Measurements from ENCODE around the gene VPS13C.
A peak's percentile ranks its signal among the peaks of the same experiment; 100 is the strongest.
"Not testable (repeated sequence)": the region's sequence is repeated elsewhere in the genome, so short reads cannot be mapped to it uniquely, and the experiment has no call there.

The VPS13C gene

DNA sequence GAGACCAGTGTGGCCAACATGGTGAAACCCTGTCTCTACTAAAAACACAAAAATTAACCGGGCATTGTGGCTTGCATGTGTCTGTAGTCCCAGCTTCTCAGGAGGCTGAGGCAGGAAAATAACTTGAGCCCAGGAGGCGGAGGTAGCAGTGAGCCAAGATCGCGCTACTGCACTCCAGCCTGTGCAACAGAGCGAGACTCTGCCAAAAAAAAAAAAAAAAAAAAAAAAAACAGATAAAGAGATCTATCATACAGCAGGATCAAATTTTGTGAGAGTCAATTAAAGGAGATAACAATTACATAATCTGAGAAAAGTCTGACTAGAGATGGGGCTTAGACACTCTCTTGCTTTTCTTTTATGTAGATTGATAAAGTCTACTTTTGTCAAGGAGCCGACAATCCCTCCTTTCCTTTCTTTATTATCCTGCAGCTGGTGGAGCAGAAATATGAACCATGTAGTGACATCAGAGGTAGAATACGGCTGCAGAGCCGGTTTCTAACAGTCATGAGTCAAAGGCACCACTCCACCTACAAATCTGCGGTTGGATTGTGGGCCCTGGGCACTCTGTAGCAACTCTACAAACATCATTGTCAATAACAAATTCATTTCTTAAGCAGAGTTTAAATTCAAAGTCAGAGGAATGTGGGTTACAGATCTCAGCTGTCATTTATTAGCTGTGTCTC lies 15.5 kb upstream of the VPS13C start:
- peak; percentile 58 for DNase-seq

DNA sequence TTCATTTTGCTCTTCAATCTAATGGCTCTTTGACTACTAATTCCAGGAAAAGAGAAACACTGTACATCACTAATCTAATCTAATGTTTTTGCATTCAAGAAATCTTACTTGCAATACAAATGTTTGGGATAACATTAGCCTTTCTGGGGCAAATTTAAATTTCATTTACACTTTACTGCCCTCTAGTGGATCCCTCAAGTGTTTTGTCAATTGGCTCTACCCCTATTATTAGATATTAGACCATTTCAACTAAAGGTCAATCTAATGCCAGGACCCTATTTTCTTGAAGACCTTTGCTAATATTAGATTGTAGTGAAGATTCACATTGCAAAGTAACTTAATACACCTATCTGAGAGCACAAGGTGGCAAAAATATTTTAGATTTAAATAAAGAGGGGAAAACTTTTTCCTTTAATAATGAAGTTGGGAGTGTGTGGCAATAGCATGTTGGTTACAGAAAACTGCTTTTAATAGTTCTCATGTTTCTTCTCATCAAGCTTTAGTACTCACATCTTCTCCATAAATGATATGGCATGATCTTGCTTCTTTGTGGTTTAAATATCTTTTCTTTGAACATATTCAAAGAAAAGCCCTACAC lies 11.6 kb upstream of the VPS13C start:
- no peak for DNase-seq

DNA sequence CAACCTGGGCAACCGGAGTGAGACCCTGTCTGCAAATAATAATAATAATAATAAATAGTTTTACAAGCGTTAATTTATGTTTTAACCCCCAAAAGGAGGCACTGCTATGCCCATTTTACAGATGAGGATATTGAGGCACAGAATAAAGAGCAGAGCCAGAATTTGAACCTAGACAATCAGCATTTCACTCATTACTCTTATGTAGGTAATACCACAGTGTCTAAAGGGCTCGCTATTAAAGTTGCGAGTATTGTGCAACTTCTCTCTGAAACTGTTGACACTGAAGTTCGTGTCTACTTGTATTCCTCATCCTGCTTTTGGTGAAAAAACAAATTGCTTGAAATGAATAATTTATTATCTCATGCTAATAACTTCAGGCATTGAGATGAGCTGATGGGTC lies 9.3 kb upstream of the VPS13C start:
- DNase-seq, result no peak

DNA sequence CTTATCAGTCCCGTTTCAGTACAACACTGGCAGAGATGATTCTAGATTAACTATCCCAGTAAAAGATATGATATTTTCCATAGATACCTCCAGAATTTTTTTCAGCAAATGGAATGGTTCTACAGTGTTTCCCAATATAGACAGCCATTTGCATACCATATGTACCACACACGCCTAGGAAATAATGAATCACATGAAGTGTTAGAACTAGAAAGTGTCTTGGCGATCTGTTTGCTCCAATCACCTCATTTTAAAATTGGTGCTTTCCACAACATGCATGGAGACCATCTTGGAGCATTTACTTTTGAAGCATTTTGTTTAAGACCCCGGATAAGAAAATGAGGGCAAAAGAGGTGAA lies 8.5 kb upstream of the VPS13C start:
- peak; percentile 55 for DNase-seq

DNA sequence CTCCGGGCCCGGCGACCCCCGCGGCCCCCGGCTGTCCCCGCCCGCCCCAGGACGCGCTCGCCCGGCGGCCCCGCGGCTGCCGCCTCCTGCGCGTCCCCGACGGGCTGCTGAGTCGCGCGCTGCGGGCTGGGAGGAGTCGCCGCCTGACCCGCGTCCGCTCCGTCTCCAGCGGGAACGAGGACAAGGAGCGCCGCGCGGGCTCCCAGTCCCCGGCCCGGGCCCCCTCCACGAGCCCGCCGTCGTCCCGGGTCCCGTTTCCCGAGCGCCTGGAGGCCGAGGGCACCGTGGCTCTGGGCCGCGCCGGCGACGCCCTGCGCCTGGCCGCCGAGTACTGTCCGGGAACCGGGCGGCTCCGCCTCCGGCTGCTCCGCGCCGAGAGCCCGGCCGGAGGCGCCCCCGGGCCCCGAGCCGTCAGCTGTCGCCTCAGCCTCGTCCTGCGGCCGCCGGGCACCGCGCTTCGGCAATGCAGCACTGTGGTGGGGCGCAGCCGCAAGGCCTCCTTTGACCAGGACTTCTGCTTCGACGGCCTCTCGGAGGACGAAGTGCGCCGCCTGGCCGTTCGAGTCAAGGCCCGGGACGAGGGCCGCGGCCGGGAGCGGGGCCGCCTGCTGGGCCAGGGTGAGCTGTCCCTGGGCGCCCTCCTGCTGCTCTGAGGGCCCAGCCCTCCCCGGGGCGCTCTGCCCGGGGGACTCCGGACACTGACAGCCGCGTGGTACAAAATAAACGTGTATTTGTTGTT lies 8.0 kb upstream of the VPS13C start:
- no peak for DNase-seq

DNA sequence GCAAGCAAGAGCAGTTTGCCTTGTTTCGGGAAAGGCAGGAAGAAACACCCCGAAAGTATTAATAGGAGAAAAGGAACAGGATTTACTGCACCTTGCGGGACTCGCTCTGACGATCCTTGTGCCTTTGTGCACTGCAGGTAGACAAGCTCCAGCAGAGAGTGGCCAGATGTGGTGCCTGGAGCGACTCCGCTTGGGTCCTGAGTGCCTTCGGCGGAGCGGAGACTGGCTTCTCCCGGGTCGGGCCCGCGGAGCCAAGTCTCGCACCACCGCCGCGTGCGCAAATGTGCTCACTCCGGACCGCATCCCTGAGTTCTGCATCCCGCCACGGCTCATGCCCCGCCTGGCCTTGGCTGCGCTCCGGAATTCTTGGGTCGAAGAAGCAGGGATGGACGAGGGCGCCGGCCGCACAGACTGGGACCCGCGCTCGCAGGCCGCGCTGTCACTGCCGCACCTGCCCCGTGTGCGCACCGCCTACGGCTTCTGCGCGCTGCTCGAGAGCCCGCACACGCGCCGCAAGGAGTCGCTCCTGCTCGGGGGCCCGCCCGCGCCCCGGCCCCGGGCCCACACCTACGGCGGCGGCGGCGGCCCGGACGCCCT lies 7.3 kb upstream of the VPS13C start:
- DNase-seq, result no peak

DNA sequence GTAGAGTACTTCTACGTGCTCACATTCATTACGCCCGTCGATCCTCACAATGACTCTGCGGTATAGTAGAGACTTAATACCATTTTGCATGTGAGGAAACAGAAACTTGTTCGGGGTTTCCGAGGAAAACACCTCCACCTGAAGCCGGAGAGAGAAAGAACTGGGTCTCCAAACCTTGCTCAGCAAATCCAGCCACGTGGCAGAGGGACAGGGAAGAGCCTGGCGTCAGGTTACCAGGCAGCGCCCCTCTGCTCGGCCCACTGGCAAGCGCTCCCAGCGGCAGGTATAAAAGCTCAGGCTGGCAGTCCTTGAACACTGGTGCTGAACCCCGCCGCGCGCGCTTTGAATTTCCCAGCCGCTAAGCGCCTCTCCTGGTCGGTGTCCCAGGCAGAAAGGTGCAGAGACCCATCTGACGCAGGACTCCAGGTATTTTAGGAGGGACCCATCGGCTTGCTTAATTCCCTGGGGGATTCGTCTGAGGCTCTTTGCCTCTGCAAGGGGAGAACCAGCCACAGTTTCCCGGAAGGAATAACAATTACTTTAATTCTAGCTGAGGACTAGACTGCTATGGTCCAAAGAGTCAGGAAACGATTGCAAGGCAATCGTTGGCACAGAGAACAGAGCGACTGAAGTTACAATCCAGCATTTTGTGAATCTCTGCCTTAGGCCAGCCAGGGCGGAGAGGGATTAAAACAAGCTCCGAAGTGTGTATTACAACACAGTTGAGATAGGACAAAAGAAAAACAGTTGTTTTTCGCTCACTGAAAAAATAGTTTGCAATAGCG lies 6.6 kb upstream of the VPS13C start, which contains the start of gene C2CD4A:
Gene C2CD4A (plus strand): TSS at position 315 of the 785 bp plus-strand sequence. CDS start 637 bp downstream, outside the sequence.
- DNase-seq, result peak; percentile 28

DNA sequence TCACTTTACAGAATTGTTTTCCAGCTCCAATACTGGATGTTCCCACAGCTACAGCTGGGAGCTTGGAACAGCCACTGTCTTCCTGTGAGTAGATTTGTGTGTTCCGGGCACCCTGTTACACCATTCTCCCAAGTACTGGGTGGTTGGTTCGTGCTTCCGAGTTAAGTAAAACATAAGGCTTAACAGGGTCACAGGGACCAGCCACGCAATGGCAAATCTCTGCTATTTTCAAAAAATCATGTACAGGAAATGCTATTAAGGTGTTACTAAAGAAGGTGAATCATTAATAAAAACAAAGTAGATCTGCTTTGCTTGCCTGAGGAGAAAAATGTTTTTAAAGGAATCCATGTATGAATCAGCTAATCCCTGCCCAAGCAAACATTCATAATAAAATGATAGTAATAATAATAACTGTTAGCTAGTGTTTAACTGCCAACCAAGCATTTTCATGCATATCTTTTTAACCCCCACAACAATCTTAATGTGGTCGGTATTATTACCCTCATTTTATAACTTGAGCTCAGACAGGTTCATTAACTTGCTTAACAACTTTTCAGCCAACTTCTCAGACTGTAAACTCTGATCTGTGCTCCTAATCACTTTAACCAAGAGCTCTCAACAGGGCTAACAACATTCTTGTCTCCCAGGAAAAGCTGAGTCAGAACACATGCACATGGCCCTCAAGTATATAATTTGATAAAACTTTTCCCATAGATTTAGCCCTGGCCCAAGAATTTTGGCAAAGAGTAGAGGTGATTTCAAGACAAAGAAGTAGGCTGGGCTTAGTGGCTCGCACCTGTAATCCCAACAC lies 3.8 kb upstream of the VPS13C start:
- no peak for DNase-seq

DNA sequence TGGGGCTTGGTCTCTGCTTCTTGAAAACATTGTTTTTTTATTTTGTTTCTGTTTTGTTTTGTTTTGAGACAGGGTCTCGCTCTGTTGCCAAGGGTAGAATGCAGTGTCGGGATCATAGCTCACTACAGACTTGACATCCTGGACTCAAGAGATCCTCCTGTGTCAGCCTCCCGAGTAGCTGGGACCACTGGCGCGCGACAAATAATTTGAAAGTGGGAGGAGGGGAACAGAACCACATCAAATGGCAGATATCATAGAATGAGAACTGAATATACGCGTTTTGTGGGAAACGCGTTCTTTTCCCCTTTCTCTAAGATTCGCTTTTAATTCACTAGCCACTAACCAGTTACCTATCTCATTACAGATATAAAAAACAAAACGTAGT lies 641 bp upstream of the VPS13C start:
- no peak for DNase-seq

DNA sequence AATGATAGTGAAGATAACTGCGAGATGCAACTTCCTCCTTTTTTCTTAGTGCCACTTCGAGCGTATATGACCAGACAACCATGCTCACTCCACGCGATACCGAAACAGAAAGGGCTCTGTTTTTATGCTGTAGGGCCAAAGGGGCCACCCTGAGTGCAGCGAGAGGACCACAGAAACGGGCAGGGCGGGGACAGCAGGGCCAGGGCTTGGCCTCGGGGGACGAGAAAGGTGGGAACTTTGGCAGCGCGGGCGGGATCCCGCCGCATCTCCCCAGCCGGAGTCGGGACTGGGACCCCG lies 483 bp downstream of the VPS13C start:
- DNase-seq, result peak; percentile 39

DNA sequence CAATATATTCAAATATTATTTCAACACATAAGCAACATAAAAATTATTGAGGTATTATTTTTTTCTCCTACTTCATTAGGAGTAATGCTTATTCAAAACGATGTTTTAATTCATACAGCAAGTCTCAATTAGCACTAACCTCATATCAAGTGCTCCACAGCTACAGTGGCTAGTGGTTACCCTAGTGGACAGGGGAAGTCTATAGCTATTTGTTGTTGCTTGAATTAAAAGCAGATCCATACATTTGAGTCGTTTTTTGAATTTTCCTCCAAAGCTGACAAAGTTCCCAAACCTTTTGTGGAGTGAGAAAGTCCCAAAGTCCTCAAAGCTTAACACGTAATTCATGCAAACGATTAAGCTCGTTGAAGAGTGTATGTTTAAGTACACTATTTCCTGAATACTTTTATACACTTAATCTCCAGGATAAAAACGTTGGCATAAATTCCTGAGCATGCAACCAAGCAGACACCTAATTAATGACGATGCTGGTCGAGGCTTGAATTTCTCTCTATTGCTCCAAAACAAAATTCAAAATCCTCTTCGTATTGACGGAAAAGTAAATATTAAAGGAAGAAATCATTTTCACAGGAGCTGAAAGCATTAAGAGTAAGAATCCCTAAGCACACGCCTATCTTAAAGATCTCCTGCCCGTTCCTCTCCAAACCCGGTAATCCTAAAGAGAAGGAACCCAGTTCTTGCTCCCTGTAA lies 985 bp downstream of the VPS13C start:
- DNase-seq, result no peak

DNA sequence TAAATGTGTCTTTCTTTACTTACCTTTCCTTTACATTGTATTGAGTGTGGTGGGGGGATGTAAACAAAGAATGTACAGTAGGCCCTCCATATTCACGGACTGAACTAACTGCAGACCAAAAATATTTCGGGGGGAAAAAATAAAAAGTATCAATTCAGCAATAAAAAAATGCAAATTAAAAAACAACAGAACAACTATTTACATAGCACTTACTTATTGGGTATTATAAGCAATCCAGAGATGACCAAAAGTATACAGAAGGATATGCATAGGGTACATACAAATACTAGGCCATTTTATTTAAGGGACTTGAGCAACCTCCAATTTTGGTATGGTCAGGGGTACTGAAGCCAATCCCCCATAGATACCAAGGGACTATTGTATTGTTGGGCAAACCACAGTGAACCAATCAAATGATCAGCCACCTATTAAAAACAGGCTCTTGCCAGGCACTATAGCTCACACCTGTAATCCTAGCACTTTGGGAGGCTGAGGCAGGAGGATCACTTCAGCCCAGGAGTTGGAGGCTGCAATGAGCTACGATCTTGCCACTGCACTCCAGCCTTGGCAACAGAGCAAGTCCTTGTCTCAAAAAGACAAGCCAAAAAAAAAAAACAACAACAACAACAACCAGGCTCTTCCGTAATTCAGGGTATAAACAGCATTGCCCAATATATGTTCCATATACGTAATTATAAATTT lies 1.8 kb downstream of the VPS13C start:
- DNase-seq, result no peak

DNA sequence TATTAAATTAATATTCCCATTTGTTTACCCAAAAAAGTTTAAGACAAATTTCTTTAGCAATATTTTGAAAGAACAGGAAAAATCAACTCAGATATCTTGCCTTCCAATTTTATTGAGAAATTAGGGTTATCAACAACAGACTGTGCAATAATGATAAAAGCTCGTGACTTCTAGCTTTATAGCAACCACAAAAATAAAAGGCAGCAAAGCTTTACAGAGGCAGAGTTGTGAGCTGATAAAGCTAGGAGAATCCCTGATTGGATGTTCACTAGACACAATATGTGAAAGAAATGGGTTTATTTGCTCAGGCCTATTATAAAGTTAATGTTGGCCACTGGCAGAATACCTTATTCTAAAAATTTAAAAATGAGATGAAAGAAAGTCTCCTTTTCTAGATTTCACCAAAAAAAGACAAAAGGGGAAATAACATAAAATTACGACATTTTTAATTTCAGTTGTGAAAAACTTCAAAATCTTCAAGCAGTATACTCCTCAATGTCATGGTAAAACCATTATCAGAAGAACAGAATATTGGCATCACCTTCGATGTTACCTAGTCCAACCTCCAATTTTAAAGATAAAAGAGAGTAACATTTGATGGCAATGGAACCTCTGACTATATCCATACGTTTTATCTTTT lies 2.8 kb downstream of the VPS13C start:
- DNase-seq, result no peak

DNA sequence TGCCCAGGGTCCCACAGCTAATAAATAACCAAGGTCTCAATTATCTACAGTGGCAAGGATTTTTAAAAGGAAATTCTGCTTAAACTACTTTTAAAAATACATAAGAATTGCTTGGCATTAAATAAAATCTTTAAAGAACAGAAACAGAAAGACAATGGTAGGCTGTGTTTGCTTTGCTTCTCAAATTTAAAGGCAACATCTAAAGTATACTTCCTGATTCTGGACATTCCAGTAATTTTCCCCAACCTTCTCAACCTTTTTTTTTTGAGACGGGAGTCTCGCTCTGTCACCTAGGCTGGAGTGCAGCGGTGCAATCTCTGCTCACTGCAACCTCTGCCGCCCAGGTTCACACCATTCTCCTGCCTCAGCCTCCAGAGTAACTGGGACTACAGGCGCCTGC lies 5.3 kb downstream of the VPS13C start:
- DNase-seq, result no peak

DNA sequence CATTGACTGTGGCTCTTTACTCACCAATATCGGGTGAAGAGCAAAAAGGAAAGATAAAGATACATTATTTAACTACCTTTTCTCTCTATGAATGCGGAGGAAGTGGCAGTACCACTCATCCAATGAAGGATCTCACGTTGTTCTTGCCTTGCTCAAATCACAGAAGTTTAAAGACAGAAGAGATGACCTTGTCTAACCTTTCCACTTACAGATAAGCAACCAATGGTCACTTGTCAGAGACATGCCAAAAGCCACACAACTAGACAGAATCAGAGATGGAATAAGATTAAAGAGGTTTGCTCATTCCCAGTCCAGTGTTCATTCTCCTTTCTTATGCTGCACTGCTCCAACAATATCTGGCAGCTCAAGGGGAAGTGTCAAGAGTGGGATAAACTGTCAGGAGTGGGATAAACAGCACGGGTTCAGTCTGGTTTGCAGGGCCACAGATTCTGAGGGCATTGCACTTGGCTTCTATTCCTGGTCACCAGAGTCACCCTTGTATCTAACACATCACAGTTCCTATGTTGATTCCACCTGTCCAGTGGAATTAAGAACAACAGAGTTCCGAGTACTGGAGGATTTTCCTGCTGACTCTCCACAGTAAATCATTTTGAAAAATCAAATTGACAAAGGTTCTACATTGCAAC lies 6.7 kb downstream of the VPS13C start:
- DNase-seq, result no peak

DNA sequence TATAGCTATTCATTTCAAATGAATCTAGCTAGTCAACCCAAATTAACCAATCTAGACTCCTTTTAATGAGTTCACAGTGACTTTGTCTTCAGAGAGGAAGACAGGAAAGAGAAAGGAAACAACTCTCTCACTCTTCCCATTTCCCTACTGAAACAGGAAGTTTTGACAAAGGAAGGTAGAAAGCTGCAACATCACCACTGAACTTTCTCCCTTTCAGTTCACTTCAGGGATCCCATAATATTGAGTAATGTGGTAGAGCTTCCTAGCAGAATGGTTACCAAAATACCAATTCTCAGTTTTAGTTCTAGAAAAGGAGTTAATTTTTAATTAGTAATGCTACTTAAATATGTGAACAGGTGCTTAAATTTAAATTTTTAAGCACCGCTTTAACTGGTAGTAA lies 7.5 kb downstream of the VPS13C start:
- no peak for DNase-seq

DNA sequence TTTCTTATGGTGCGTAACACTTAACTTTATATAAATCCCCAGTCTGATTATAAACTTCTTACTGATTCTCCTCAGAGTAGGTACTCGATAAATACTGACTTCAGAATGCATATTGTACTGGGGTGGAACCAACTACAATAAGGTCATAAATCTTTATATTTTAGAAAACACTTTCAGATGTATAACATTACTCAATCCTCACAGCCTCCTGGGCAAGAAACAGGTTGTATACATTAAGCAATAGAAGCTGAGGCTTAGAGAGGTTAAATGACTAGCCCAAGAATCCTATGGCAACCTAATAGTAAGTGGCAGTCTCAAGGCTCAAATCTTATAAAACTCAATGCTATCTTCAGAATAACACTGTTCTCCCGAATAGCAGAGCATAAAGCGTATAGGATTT lies 9.1 kb downstream of the VPS13C start:
- no peak for DNase-seq

DNA sequence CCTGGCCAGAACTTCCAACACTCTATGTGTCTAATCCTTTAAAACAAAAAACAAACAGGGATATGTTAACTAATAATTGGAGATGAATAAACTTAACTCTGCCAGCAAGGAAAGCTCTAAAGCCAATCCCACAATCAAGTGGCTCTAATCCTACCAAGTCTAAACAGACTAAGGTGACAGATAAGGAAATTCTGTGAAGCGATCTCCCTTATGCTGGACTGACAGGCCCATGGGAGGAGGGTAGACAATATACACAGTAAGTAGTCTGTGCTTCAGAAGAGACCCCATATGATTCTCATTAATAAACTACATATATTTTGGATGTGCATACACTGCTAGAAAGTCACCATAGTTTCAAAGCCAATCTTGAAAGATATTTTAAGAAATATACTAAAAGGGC lies 10.1 kb downstream of the VPS13C start:
- no peak for DNase-seq

DNA sequence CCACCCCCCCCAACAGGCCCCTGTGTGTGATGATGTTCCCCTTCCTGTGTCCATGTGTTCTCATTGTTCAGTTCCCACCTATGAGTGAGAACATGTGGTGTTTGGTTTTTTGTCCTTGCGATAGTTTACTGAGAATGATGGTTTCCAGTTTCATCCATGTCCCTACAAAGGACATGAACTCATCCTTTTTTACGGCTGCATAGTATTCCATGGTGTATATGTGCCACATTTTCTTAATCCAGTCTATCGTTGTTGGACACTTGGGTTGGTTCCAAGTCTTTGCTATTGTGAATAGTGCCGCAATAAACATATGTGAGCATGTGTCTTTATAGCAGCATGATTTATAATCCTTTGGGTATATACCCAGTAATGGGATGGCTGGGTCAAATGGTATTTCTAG lies 12.0 kb downstream of the VPS13C start:
- DNase-seq, result not testable (repeated sequence)

Measured in fibroblast of skin of abdomen (primary cell).